Thyroid gland (tissue), 4 donors: Measurements from ENCODE around the gene ARMH3. TPM values are rescaled to one million over a fixed set of nuclear protein-coding genes. Genes with fewer than 3 reads are reported as not detected.

Experiments used
- DNase-seq, 2 donors: peaks; one replicate each; pipeline ENCODE4 v3.0.0-alpha.2; 2019
- H3K27ac ChIP-seq, 3 donors: fragments of 200-600 bp; sonication (generic); 1 replicate in 2 of 3; 2 replicates in 1 of 3; pipeline ENCODE4 v1.5.1; 2016 to 2019; ENCODE audit warnings: mild to moderate bottlenecking in 1 of 3, moderate library complexity in 1 of 3
- H3K27me3 ChIP-seq: fragments of 200-600 bp; sonication (generic); one replicate; pipeline ENCODE4 v1.5.1; 2019
- H3K36me3 ChIP-seq, 2 donors: fragments of 200-600 bp; sonication (generic); one replicate each; pipeline ENCODE4 v1.5.1; 2016 to 2019
- H3K4me1 ChIP-seq, 2 donors: fragments of 200-600 bp; sonication (generic); one replicate each; pipeline ENCODE4 v1.5.1; 2017 to 2019
- H3K4me3 ChIP-seq, 3 donors: fragments of 200-600 bp; sonication (generic); replicated peaks in 1 of 3; 1 replicate in 2 of 3; 2 replicates in 1 of 3; pipeline ENCODE4 v1.5.1; 2016; ENCODE audit warnings: mild to moderate bottlenecking in 1 of 3
- H3K9me3 ChIP-seq: fragments of 200-600 bp; sonication (generic); one replicate; pipeline ENCODE4 v1.5.1; 2017
- CTCF ChIP-seq, 6 experiments: fragments of 200-600 bp in 3 of 6; fragments of 450-650 bp in 3 of 6; sonication (generic) in 3 of 6; IDR thresholded peaks; one replicate each; pipeline ENCODE4 v1.5.1; 2016 to 2019; ENCODE audit warnings: antibody characterized with exemption in 6 of 6, mild to moderate bottlenecking in 2 of 6, inconsistent platforms in 1 of 6, moderate library complexity in 1 of 6
- POLR2A ChIP-seq, 2 donors: fragments of 450-650 bp; IDR thresholded peaks; one replicate each; pipeline ENCODE4 v1.6.1; 2017; ENCODE audit warnings: antibody characterized with exemption in 2 of 2, mild to moderate bottlenecking in 2 of 2, moderate library complexity in 1 of 2
- WGBS, 2 donors: methylation state at CpG; one replicate each; pipeline ENCODE4 v1.1.5; 2017; 5-methylcytosine and 5-hydroxymethylcytosine counted together
- intact Hi-C: fragments of 100-400 bp; cut with DNase I; formaldehyde crosslinking; loops from one replicate; pipeline ENCODE4 v1.15.1; 2023
- total RNA-seq, 4 donors: library from RNA; depleted of rRNA; stranded (reverse); fragments of >200 nt; gene quantifications; one replicate each; pipeline ENCODE4 v1.2.3, GENCODE V29; 2016

Gene ARMH3
- total RNA-seq, 4 donors from 2014 or later = 14.2 to 21.2 (median 18.3) TPM

GRCh38 chr10:101903827-101904550 is 152.0 kb downstream of the ARMH3 start:
- DNase-seq = no peak
- intact Hi-C loops = no loop called here
- TF ChIP-seq POLR2A (IDR thresholded peaks at IDR 0.05) = no peak
- TF ChIP-seq CTCF (IDR thresholded peaks at IDR 0.05) = no peak
- H3K27me3 ChIP-seq = no peaks in the 10 kb centered on the region
- H3K36me3 ChIP-seq = no peaks in the 10 kb centered on the region
- no peaks in the 10 kb centered on the region for H3K9me3 ChIP-seq
- H3K4me1 ChIP-seq = no peaks in the 10 kb centered on the region
- H3K4me3 ChIP-seq = no peak overlapping the region
- 86 to 92% methylated on average over 7 of the region's 7 CpGs for WGBS, 2 donors
- no peak overlapping the region for H3K27ac ChIP-seq

- Histone ChIP-seq H3K4me3 (no peak overlapping the region), H3K4me1 (peaks cover 0 to 3% of the 10 kb centered on the region in 2 donors), H3K27ac (no peak overlapping the region), H3K36me3 (no peaks in the 10 kb centered on the region), H3K27me3 (no peaks in the 10 kb centered on the region), H3K9me3 (no peaks in the 10 kb centered on the region)
- TF ChIP-seq CTCF (IDR thresholded peaks at IDR 0.05) = no peak
- no peak for TF ChIP-seq POLR2A (IDR thresholded peaks at IDR 0.05)
- DNase-seq = no peak
- intact Hi-C loops = no loop called here
- WGBS, 2 donors = 87 to 97% methylated on average over 4 of the region's 4 CpGs
These were observed 153.2 kb downstream of the ARMH3 start for GRCh38 chr10:101902820-101903145.

GRCh38 chr10:101902032-101902819 is 153.7 kb downstream of the ARMH3 start:
- Histone ChIP-seq H3K4me3 (no peak overlapping the region), H3K27ac (no peak overlapping the region), H3K36me3 (no peaks in the 10 kb centered on the region), H3K27me3 (no peaks in the 10 kb centered on the region), H3K9me3 (no peaks in the 10 kb centered on the region), H3K4me1 (peaks cover 3 to 4% of the 10 kb centered on the region in 2 donors)
- WGBS, 2 donors = 87 to 94% methylated on average over 7 of the region's 7 CpGs
- intact Hi-C loops = no loop called here
- DNase-seq = no peak
- TF ChIP-seq CTCF (IDR thresholded peaks at IDR 0.05) = no peak
- TF ChIP-seq POLR2A (IDR thresholded peaks at IDR 0.05) = no peak

- intact Hi-C loops = no loop called here
- Histone ChIP-seq H3K9me3 (no peaks in the 10 kb centered on the region), H3K4me3 (no peak overlapping the region), H3K36me3 (no peaks in the 10 kb centered on the region), H3K4me1 (peaks cover 4 to 6% of the 10 kb centered on the region in 2 donors), H3K27ac (no peak overlapping the region), H3K27me3 (no peaks in the 10 kb centered on the region)
- 88 to 92% methylated on average over 6 of the region's 6 CpGs for WGBS, 2 donors
- no peak for DNase-seq
- TF ChIP-seq POLR2A (IDR thresholded peaks at IDR 0.05) (no peak), CTCF (IDR thresholded peaks at IDR 0.05) (no peak)
These were observed 154.6 kb downstream of the ARMH3 start for GRCh38 chr10:101901340-101901739.

GRCh38 chr10:101897633-101898032 is 158.3 kb downstream of the ARMH3 start:
- intact Hi-C loops = no loop called here
- DNase-seq = peak; percentile 84 to 87
- H3K36me3 ChIP-seq = no peaks in the 10 kb centered on the region
- WGBS, 2 donors = 19 to 27% methylated on average over 4 of the region's 4 CpGs
- no peaks in the 10 kb centered on the region for H3K27me3 ChIP-seq
- H3K27ac ChIP-seq = peak overlapping the region; percentile 35 to 44 (median 40)
- no peaks in the 10 kb centered on the region for H3K9me3 ChIP-seq
- peaks cover 4 to 17% of the 10 kb centered on the region in 2 donors for H3K4me1 ChIP-seq
- no peak for TF ChIP-seq CTCF (IDR thresholded peaks at IDR 0.05)
- no peak overlapping the region for H3K4me3 ChIP-seq
